HG03439 (cell line): Measurements from ENCODE around the gene ZNRF3.

Experiments
- ATAC-seq: cut with Tn5 transposase; IDR thresholded peaks from one replicate; pipeline ENCODE4 v1.9.1; 2021; ENCODE audit warnings: mild to moderate bottlenecking, moderate library complexity; ENCODE audit not compliant: unreplicated experiment

The ZNRF3 gene

DNA sequence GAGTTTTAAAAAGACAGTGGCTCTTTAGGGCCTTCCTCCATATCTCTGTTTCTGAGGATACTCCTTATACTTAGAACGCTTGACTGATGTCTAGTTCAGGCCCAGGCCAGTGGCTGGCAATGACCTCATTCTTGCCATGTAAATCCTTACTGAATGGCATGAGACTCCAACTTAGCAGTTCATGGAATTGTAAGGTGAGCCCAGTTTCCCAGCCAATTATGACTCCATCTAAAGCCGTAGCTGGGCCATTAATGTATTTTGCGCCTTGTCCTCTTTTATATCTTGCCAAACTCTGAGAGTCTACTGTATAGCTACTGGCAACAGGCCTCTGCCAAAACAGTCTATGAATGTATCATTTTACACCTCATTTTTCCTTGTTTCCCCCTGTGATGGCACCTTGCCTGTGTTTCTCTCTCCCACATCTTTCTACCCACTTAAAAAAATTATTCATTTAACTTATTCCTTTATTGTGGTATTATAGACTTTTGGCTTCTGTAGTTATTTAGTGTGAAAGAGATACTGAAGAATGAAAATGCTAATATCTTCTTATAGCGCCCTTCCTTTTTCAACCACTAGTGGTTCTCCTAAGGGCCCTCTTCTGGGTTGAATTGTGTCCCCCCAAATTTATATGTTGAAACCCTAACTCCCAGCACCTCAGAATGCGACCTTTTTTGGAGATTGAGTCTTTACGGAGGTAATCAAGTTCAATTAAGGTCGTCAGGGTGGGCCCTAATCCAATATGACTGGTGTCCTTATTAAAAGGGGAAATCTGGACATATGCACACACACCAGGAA, 67.4 kb downstream of the ZNRF3 start:
- ATAC-seq, result no peak

DNA sequence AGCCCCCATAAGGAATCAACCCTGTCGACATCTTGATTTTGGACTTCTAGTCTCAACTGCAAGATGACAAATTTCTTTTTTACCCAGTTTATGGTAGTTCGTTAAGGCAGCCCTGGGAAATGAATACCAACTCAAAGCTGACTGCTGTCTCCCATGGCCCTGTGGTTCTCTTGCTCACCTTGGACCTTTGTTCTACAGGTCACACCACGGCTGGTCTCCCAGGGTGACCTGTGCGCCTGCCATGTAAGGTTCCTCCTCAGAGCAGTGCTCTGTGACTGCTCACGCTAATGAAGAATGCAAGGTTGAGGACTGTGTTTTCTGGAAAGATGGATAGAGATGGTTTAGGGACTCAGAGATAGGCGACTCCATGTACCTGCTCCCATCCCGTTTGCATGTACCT, 68.2 kb downstream of the ZNRF3 start:
- no peak for ATAC-seq

DNA sequence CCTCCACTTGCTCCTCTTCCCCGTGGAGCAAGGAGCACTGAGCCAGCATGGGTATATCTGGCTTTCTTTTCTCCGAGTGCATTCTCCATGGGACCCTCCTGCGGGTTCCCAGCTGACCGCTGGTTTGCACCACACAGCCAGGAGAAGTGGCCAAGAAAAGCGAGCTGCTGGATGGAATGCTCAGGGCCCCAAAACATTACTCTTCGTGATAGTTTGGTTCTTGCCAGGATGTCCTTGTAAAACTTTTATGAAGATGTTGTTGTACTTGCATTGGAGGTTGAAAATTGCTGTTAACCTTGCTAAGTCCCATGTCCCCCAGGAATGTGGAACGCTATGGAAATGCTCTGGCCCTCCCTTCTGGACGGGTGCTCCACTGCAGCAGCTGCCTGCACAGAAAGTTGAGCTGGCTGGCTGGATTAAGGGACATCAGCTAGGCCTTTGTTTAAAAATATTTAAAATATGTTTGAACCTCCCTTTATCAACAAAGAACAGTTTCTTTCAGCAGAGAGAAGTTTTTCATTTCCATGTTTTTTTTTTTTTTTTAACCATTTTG, 68.7 kb downstream of the ZNRF3 start:
- no peak for ATAC-seq

DNA sequence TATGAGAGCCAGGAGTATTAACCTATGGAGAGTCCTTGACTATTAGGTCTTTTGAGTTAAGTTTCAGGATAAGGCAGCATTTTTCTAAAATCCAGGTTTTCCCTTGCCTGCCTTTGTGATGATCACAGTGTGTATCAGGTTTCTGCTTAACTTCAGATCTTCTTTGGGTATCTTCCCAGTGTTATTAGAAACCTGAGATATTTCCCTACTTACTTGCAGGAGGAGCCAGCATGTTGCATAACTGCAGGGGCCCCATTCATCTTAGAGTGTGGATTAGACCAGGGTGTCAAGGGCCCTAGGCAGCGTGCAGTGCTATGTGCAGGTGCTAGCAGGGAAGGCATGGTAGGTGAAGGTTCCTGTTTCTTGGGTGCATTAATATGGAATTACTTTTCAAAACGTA, 69.5 kb downstream of the ZNRF3 start:
- ATAC-seq, result no peak

DNA sequence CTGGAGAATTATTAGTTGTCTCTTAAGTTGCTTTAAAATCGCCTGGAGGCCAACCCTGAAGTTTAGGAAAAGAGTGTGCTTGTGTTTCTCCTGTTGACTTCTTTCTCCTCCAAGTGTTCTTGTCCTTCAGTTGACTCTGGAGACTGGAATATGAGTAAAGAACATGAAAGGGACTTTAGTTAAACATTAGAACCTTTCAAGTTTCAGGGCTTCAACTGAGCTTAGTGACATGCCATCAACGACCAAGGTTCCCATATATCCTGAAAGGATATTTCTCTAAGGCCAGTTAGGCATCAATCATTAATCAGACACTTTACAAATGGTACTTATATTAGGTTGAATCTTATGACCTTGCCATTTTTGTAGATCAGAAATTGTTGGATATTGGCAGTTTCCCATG, 70.0 kb downstream of the ZNRF3 start:
- ATAC-seq, result no peak

DNA sequence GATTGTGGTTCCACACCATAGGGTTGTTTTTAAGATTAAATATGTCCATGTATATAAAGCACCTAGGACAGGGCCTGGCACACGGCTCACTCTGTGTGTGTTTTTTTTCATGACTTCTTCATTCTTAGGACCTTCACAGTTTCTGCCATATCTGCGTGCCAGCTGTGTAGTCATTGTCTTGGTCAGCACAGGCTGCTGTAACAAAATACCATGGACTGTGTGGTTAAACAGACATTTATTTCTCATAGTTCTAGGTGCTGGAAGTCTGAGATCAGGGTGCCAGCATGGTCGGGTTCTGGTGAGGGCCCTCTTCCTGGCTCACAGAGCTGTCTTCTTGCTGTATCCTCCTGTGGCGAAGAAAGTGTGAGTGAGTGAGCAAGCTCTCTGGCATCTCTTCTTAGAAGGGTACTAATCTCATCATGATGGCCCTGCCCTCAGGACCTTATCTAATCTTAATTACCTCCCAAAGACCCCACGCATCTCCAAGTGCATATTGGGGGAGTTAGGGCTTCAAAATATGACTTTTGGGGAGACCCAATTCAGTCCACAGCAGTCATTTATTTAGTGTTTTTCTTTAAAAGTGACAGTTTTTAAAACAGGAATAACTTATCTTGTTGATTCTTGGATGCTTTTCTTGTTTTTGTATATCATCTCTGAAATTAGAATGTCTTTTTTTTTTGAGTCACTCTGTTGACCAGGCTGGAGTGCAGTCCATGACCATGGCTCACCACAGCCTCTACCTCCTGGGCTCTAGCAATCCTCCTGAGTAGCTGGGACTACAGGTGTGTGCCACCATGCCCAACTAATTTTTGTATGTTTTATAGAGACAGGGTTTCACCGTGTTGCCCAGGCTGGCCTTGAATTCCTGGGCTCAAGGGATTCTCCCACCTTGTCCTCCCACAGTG, 70.9 kb downstream of the ZNRF3 start:
- no peak for ATAC-seq

DNA sequence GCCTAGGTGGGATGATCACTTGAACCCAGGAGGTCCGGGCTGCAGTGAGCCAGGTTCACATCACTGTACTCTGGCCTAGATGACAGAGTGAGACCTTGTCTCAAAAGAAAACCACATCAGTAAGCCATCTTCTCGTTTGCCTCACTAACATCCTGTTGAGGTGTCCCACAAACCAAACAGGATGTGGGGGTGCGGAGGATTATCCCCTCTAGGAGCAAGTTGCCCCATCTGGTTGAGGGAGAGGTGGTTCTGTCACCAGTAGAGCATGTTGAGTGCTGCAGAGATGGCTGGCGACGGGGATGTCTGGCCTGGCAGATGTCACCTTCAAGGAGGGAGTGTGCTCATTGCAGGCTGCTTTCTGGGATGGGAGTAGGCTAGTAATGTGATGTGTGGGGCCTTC, 72.4 kb downstream of the ZNRF3 start:
- no peak for ATAC-seq

DNA sequence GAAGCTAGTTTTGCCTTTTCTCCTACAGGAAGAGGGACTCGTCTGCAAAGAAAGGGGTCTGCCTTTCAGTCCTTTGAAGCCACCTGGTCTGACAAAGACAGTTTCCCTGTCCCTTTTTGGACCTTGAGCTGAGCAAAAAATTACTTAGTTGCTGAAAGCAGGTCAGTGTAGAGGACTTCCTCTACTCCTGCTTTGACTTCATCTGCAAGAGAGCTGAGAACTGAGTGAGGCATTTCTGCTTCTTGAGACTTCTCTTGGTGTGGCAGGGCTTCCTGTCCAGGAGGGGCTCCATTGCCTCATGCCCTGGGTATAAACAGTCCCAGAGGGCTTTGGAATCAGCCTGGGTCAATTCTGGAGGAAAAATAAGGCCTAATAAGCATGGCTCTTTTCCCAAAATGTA, 73.1 kb downstream of the ZNRF3 start:
- ATAC-seq, result no peak

DNA sequence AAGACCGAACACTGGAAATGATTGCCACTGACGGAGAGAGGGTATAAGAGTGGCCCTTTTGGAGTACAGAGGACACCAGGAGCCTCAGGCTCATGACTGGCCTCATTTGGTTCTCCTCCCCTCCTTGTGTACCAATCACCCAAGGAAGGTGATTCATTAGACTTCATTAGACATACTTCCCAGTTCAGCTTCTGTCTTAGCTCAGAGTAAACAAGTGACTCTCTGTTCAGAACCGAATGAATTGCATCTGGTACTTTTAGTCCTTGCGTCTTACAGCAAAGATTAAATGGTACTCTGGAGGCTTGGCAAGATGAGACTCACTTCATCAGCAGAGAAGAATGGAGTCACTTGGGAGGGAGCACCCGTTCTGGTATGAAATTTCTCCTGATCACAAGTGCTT, 75.2 kb downstream of the ZNRF3 start:
- ATAC-seq, result no peak

DNA sequence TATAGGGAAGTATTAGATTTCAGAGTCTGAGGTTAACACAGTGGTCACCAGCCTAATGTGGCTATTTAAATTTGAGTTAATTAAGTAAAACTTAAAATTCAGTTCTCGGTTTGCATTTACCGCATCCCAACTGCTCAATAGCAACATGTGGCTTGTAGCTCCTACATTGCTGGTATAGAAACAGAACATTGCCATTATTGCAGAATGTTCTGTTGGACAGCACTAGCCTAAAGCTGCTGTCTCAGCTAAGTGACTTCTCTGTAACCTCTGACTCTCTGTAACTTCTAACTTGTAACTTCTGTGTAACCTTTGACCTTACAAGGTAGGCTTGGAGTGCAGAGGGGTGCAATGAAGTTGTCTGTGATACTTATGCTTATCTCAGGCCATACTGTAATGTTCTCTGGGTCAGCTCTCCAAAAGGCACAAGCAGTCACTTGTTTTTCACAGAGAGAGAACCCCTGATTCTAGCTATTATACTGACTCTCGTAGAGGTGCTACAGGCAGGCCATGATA, 78.7 kb downstream of the ZNRF3 start:
- ATAC-seq, result no peak

DNA sequence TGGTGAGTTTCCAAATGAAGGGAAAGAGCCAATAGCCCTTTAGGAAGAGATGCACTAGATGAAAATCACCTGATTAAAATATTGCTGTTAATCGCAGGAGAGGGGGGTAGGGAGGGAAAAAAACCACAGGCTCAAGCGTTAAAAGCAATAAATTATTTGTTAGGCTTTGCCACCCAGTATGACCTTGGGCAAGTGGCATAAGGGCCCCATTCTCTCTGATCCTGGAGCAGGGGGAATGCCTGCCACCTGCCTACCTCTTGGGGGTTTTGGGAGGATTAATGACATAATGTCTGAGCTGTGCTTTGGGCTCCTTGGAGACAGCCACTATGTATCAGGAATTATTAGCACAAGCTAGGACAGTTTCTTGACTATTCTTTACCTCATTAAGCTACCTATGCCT, 80.0 kb downstream of the ZNRF3 start:
- no peak for ATAC-seq

DNA sequence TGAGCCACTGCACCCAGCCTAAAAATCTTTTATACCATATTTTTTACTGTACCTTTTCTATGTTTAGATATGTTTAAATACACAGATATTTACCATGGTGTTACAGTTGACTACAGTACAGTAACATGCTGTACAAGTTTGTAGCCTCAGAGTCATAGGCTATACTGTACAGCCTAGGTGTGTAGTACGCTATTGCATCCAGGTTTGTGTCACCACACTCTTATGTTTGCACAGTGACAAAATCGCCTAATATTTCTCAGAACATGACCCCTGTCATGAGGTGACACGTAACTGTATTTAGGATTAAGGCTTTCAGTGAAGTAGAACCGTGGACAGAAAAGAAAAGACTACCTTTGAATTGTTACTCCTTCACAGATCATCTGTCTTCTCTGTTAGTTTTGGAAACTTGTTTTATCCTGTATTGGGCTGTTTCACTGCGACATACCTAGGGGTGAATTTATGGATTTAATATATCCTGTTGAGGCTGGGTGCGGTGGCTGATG, 83.8 kb downstream of the ZNRF3 start:
- ATAC-seq, result no peak

DNA sequence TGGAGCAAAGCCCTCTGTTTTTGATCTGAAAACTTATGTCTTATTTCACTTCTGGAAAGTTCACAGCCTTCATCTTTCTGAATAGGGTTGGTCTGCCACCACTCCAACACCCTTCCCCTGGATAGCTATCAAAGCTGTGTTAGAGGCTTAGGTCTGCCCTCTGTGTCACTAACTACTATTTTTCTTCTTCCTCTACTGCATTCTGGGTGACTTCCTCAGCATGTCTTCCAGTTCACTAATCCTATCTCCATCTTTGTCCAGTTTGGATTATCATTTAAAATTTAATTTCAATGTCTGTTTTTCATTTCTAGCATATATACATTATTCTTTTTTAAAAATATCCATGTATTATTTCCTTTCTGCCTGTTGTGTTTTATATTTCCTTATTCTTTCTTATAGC, 84.6 kb downstream of the ZNRF3 start:
- ATAC-seq, result no peak

DNA sequence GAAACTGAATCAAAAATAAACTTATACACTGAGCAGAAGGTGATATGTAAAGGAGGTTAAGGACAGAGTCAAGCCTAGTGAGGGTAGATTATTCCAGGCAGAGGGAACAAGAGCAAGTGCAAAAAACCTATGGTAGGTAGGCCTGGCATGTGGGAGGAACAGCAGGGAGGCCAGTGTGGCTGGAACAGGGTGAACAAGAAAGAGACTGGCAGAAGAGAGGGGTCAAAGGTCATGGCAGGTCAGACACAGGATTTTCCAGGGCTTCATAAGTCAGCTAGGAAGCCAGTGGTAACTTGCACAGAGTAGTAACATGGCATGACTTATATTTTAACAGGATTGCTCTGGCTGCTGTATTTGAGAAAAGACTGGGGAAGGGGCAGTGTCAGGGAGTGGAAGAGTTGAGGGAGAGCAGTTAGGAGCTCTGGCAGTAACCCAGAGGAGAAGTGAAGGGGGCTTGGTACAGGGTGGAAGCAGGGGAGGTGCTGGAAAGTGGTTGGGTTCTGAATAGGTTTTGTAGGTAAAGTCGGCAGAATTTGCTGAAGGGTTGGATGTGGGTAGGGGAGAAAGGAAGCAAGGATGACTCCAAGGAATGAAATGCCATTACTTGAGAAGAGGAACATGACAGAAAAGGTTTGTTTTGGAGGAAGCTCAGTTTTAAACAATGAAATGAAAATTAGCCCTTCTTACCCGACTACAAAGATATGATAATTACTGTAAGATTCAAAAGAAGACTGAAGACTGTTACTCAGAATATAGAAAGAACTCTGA, 86.2 kb downstream of the ZNRF3 start:
- ATAC-seq, result no peak

DNA sequence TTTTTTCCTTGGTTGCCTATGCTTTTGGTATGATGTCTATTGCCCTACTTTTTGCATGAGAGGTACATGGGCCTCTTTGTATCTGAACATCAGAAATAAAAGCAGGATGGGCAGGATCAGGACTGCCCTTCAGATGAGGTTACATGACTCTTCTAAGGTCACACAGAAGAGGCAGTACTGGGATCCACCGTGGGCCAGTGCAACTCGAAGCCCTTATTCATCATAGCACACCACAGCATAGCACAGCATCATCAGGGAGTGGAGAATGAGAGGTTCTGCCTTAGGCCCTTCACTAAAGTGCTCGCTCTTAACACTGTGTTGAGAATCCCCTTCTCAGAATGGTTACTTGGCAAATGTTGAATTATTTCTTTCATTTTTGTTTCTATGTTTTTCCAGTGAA, 90.0 kb downstream of the ZNRF3 start:
- ATAC-seq, result no peak

DNA sequence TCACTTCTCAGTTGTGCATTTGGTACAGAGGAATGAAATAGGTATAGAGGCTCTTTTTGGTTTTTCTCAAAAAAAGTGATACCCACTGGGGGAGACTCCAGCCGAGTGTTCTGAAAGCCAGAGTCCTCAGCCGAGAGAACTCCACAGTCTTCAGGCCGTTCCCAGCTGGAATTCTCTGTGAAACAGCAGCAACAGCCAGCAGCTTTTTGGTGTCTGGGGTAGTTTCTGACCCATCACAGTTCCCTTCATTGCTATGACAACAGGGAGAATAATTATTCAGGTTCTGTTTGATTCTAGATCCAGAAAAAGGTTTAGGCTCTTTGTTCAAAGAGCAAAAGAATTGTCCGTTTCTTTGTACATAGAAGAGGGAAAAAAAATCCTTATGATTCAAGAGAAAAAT, 93.7 kb downstream of the ZNRF3 start:
- no peak for ATAC-seq

DNA sequence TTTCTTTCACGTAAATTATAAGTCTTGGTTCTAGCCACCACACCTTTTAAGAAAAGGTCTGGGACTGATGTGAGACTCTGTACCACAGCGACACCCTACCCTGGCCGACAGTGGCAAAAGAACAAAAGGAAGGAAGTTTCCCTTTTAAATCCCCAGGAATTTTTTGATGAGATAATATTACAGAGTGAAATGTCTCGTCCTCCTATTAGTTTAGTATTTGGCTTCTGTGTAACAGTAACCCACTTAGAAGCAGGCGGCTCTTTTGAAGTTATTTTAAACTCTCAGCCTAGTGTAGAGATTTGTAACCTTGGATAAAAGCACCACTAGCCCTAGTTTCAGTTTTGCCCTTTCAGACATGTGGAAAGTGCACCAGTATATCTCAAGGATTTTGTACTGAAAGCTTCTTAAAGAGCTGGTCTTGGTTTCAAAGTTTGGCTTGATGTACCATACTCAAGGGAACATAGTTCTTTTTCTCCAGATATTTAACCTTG, 94.2 kb downstream of the ZNRF3 start:
- no peak for ATAC-seq

DNA sequence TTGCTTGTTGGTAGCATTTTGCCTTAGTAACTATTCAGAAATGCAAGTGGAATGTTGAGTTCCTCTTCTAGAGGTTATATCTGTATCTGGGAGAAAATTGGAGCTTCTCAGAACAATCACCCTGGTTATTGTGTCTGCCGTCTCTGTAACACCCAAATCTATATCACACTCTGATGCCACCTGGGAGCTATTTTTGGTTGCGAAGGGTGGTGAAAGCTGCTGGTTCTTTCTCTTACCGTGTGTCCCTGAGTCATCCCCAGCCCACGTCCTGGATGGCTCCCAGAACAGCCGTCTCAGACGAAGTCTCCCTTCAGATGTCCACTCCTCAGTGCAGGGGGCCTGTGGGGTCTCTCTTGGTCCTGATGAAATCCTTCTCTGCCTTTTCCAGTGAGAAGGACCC, 94.8 kb downstream of the ZNRF3 start:
- ATAC-seq, result no peak

DNA sequence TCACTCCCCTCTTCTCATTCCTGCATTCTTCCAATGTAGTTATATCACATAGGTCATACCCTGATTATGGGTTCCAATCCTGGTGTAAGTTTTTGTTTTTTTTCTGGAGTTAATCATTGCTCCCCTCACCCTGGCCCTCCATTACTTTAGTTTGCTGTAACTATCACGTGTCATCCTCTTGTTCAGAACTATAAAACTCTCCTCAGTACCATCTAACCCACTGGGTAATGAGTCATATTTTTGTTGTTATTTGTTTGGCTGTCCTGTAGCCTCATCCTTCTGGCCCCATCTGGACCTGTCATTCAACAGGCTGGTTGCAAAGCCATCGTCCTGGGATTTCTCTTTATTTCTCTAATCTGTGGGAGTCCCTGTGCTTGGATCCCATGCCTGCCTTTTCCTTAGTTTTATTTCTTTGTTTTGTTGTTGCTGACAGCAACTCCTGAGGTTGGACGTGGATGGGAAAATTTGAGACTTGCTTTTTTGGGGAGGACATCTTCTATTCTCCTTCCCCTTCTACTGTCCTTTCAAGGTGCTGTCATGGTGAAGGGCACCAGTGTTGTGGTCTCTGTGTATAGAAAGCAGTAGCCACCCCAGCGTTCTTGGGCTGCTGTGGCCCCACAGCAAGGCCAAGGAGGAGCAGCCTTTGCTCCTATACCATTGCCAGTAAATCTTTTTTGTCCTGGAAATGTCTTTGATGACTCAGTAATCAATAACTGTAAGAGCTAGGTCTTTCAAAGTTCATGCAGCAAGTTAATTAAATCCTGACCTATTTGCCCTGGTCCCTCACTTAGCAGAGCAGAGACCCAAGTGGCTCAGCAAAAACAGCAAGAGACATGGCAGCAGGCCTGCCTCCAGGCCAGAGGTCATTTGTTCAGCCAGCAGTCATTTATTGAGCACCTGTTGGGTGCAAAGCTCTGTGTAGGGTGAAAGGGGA, 95.8 kb downstream of the ZNRF3 start:
- no peak for ATAC-seq

DNA sequence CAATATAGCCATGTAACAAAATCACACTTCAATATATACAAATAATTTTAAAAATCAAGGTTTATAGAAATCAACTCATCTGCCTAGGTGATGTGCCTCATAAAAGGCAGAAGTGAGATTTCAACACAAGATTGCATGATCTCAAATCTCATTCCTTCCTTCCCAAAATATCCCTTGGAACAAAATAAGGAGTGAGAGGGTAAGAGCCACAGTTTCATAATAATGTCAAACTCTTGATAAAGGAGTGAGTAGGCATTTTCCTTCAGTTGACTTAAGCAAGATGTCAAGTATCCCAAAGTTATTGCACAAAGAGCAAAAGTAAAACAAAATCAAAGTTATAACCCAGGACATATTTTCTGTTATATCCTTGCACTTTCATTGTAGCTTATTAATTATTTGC, 97.0 kb downstream of the ZNRF3 start:
- no peak for ATAC-seq
